GM19452 (cell line): ENCODE results near the gene ATP5MG.
"Not testable (repeated sequence)": the region's sequence is repeated elsewhere in the genome, so short reads cannot be mapped to it uniquely, and the experiment has no call there.

Source experiments
- ATAC-seq: cut with Tn5 transposase; IDR thresholded peaks from one replicate; pipeline ENCODE4 v1.9.1; 2021; ENCODE audit not compliant: unreplicated experiment

ATP5MG gene, protein sequence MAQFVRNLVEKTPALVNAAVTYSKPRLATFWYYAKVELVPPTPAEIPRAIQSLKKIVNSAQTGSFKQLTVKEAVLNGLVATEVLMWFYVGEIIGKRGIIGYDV

DNA sequence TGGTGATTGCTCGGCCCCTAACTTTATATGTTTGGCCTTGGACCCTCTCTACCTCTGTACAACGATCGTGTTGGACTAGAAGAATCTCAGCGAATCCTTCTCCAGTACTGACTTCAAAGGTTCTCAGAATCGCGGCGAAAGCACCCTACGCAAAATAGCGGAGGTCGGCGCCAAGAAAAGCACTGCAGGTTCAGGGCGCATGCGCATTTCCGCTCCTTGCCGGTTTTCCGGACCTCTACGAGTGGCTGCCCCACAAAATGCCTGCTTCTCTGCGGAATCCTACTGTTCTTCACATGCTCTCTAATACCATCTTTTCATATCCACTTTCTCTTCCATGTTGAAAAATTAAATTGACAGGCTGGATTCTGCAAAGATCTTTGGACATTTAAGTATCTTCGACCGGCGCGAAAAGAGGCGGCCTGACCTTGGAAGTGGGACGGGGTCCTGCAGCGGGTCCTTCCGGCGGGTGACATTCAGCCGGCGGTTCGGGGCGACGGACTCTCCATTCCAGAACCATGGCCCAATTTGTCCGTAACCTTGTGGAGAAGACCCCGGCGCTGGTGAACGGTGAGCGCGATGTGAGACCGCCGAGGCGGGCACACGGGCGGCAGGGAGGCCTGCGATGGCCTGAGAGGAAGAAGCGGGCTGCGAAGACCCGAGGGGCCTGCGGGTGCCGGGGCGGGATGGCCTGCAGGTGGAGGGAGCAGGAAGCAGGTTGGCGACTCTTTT lies at the start of gene ATP5MG:
Gene ATP5MG (plus strand): TSS at position 456 of the 729 bp plus-strand sequence. CDS start 60 bp downstream, at position 516.
- peak; percentile 60 for ATAC-seq

DNA sequence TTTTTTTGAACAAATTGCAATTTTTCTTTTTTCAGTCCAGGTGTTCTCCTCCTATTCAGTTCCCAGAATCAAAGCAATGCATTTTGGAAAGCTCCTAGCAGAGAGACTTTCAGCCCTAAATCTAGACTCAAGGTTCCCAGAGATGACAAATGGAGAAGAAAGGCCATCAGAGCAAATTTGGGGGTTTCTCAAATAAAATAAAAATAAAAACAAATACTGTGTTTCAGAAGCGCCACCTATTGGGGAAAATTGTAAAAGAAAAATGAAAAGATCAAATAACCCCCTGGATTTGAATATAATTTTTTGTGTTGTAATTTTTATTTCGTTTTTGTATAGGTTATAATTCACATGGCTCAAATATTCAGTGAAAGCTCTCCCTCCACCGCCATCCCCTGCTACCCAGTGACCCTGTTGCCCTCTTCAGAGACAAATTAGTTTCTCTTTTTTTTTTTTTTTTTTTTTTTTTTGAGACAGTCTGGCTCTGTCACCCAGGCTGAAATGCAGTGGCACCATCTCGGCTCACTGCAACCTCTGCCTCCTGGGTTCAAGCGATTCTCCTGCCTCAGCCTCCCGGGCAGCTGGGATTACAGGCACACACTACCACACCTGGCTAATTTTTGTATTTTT lies 48.2 kb upstream of the ATP5MG start:
- ATAC-seq: no peak

DNA sequence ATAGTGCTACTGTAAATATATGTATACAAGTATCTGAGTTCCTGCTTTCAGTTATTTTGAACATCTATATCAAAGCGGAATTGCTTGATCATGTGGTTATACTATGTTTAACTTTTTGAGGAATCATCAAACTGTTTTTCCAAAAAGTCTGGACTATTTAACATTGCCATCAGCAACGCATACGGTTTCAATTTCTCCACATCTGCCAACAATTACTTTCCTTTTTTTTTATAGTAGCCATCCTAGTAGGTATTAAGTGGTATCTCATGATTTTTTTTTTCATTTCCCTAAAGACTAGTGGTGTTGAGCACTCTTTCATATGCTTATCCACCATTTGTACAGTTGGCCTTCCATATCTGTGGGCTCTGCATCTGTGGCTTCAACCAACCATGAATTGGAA lies 43.3 kb upstream of the ATP5MG start:
- ATAC-seq: no peak

DNA sequence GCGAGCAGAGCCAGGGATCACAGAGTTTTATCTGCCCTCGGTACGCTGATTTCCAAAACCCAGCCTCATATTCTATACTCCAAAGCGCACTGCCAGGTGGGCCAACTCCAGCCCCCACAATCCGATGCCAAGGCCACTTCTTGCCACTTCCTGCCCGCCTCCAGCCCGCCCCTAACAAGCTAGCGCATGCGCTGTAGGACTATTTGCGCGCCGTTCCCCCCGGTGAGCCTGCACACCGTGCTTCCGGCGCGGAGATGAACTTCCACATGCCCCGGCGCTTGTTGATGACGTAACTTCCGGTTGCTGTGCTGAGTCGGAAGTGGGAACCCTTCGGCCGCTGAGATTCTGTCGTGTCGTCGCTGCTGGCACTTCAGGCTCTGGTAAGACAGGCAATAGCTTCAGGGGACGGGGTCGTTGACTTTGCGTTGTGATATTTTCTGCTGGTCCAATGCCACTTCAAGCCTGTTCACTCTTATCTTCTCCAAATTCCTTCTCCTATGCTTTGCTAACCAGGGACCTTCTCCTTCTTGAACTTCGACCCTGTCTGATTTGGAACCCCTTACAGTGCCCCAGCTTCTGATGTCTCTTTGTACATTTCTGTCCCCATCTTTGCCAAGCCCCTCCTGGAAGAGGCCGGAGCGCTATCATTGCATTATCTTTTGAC lies 42.0 kb upstream of the ATP5MG start, which contains the start of gene UBE4A:
Gene UBE4A (plus strand): TSS at position 306 of the 664 bp plus-strand sequence. CDS start 5,481 bp downstream, outside the sequence.
- ATAC-seq: peak; percentile 77

DNA sequence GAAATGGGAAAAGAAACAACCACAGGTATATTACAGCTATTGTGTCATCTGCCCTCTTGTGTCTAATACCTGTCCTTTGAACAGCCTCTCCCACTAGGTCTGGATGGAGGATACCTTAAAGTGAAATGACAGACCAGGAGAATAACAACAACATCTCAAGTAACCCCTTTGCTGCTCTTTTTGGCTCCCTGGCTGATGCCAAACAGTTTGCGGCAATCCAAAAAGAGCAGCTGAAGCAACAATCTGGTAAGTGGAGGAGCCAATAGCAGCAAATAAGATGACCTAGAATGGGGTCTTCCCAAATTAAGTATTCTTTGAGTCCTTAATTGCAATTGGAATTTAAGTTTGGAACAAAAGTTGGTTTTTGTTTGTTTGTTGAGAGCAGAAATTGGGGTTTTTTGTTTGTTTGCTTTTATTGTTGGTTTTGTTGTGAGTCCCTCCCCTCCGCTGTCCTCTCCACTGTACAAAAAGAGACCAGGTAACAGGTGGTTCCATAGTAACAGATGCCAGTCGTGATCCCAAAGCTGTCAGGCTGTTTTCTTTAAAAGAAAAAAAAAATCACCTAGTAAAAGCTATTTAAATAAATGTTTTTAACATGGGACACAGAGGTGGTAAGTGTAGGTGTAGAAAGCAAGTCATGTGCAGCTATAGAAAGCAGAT lies 36.3 kb upstream of the ATP5MG start:
- ATAC-seq: no peak

DNA sequence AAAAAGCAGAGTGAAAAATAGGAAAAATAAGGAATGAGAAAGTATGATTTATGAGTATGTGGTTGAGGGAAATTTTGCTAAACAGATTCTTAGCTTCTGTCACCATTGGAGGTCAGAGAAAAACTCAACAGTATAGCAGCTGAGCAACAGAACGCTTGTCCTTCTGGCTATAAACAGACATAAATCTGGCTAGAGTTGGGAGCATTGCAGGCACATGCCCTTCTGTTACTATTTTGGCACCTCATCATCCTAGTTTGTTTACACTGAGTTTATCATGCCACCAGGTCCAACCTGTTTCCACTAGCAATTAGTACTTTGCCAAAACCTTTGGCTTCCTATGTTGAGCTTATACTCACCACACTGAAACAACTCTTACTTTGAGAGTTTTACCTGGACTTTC lies 35.1 kb upstream of the ATP5MG start:
- no peak for ATAC-seq

DNA sequence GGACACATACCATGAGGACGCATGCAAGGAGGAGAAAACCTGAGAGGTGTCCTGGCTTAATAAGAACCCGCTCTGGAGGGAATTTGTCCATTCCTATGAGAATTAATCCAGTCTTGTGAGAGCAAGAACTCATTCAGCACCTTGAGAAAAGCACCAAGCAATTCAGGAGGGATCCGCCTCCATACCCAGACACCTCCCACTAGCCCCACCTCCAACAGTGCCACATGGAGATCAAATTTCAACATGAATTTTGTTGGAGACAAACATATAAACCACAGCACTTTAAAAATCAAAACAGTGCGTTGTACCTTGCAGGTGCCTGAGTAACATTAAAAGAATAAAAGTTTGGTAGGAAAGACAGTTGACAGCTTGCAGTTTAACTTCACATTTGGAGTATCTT lies 30.6 kb upstream of the ATP5MG start:
- ATAC-seq: no peak

DNA sequence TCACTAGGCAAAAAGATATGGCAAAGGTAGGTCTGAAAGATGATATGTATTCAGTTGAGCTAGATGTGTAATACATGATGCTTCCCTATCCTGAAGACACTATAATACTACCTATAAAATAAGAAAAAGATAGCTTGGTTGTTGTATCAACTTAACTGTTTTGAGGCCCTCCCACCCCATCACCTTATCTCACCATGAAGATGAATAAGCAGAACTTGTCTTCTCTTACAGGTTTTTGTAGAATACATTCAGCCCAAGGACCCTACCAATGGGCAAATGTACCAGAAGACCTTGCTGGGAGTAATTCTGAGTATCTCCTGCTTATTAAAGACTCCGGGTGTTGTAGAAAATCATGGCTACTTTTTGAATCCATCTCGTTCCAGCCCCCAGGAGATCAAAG lies 28.1 kb upstream of the ATP5MG start:
- ATAC-seq: no peak

DNA sequence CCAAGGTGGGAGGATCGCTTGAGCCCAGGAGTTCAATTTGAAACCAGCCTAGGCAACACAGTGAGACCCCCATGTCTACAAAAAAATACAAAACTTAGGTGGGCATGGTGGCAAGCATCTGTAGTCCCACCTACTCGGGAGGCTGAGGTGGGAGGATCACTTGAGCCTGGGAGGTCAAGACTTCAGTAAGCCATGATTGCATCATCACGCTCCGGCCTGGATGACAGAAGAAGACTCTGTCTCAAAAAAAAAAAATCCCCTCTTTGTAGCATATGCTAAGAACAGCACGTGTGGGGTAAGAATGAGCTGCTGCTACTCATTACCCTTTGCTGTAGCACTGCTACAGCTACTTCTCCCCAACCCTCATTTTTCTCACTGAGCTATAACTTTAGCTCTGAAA lies 27.5 kb upstream of the ATP5MG start:
- ATAC-seq: no peak

DNA sequence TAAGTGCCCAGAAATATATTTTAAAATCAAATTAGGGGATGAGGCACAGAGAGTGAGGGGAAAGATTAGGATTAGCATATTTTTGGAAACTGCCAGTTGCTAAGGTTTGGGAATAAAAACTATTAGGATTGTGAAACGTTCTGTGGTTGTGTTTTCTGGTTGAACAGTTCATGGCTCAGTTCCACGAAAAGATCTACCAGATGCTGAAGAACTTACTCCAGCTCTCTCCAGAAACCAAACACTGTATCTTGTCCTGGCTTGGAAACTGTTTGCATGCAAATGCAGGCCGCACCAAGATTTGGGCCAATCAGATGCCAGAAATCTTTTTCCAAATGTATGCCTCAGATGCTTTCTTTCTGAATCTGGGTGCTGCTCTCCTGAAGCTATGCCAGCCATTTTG lies 26.7 kb upstream of the ATP5MG start:
- no peak for ATAC-seq

DNA sequence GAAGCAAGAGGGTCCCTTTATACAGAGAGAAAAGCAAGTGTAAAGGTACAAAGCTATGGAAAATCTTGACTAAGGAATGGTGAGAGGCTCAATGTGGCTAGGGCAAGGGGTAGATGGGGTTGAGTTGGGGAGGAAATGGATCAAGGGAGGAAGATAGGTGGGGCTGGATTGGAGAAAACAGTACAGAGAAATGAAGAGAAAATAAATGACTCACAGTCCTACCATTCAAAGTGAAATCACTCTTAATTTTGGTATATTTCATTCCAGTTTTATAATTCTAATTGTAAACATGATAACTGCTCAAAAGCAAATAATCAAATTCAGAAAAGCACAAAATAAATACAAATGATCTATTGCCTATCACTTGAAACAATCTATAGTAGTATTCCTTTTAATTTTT lies 25.4 kb upstream of the ATP5MG start:
- ATAC-seq: no peak

DNA sequence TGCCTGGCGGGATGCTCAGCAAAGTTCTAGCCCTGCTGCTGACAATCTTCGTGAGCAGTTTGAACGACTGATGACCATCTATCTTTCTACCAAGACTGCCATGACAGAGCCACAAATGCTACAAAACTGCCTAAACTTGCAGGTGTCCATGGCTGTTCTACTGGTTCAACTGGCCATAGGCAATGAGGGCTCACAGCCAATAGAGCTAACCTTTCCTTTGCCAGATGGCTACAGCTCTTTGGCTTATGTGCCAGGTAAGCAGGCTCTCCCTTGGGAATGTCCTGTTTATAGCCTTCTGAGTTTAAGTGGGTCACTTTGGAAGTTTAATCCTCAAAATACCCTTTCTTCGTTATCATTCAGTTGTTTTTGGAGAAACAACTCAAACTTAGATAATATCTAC lies 21.9 kb upstream of the ATP5MG start:
- ATAC-seq: no peak

DNA sequence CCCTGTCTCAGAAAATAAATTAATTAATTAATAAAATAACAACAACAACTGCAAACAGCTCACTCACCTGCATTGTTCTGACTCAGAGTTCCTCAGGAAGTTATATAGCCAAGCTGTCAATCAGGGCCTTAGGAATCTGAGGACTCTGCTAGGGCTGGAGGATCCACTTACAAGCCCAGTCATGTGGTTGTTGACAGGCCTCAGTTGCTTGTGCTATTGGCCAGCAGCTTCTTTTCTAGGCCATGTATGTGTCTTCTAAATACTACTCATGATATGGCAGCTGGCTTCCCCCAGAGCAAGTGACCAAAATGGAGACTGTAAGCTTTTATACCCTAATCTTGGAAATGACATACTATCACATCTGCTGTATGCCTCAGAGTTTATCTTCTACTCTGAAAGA lies 20.8 kb upstream of the ATP5MG start:
- no peak for ATAC-seq

DNA sequence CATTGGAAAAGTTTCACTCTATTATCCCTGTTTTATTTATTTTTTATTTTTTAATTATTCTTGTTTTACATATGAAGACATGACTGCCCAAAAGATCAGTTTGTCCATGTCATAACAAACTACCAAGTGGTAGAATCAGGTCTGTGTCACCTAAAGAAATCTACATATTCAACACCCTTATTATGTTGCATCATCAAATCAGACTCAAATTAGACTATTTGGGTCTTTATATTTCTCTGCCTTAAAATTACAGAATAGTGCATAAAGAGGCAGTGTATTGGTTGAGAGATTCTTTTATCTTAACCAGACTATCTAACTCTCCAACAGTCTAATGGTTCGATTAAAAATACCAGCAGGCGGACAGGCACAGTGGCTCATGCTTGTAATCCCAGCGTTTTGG lies 18.5 kb upstream of the ATP5MG start:
- ATAC-seq: no peak

DNA sequence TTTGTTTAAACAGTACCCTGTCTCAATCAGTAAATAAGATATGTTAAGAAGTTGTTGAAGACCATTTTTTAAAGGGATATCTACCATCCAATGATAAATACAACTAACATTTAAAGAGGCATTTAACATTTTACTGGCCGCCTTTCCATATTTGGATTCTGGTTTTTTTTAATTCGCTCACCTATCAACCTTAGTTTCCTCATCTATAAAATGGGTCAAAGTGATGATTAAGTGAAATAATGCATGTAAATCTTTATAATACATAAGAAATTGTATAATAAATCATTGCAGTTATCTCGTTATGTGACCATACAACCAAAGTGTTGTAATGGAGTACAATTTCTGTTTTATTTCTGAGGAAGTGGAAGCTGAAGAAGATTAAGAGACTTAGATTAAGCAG lies 17.7 kb upstream of the ATP5MG start:
- no peak for ATAC-seq

DNA sequence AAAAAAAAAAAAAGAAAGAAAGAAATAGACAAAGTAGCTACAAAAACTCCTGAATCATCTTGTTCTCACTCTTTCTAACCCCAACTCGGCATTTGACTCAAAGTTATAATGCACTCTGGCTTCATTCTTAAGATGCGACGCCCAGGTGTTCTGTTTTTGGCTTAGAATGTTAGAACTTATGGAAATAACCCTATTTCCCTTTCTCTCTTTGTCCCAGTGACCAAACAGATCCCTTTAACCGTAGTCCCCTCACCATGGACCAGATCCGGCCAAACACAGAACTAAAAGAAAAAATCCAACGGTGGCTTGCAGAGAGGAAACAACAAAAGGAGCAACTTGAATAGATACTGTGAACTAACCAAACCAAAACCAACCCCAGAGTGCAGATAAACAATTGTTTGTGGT lies 5.3 kb upstream of the ATP5MG start:
- ATAC-seq: no peak

DNA sequence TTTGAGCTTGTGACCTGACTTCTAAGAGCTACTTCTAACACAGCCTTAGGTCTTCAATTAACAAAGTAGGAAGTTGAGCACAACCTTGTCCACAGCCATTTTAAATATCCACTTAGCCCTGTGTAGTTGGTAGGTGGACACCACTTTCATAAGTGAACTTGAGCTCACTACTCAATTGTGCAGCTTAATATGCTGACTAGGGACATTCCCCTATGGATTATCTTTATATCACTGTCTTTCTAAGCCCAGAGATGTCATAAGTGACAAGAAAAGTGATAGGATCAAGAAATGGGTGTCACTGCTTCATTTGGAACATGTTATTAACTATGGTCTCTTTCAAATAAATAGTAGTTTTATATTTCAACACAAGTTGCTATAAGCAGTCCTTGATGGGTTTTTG lies 4.0 kb upstream of the ATP5MG start:
- ATAC-seq: no peak

DNA sequence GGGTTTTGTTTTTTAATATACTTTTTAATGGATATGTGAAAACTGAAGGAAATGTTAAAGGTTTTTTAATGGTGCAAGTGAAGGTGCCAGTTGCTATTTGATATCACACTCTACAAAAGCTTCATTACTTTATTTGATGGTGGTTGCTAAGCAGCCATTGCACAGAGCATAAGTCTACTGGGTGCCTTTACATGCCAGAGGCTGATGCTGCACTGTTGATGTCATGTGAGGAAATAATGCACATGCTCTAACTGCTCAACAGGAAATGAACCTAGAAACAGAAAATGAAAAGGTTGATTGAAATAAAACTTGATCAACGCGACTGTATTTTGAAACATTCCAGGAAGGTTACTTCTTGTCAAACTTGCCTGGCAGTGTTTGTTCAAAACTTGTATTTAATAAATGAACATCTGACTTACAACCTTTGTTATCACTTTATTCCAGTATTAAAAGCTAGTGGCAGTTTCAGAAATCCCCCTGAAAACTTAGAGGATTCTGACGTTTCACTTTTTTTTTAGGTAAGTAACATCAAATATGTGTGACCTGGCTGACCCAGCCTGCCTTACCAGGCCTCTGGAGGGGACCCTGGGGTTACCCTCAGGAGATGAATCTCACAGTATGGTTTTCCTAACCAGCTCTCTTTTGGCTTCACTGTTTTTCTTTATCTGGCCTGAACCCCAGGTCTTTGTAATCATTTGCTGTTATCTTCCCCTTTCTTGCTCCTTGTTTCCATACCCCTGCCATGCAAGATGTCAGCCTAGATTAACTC lies 2.4 kb upstream of the ATP5MG start:
- no peak for ATAC-seq

DNA sequence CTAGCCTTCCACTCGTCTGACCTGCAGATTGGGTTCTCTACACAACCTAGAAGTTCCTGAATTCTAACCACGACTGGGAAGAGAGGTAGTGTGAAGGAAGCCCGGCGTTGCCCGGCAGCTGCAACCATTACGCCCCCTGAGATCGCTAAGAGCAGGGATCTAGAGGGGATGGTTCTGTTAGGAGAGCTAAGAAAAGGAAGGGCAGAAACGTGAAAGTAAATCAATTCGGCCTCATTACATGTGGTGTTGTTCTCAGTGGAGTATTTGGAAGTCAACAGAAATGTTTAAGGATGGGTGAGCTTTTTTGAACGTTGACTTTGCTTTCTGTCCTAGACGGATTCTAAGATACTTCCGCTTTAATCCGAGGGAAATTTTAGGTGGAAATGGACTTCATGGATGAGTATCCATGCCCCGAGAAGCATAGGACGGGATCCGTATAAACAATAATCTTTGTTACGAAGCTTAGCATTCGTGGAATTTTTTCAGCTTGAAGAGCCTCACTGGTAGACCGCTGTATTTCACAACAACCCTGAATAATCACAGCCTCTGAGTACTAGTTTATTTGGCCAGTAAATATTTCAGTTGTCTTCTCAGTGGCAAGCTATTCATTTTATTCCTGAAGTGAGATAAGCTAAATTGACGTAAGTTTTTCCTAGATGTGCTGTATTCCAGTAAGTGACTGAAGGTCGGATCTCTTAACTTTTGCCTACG lies 629 bp downstream of the ATP5MG start:
- peak; percentile 8 for ATAC-seq

DNA sequence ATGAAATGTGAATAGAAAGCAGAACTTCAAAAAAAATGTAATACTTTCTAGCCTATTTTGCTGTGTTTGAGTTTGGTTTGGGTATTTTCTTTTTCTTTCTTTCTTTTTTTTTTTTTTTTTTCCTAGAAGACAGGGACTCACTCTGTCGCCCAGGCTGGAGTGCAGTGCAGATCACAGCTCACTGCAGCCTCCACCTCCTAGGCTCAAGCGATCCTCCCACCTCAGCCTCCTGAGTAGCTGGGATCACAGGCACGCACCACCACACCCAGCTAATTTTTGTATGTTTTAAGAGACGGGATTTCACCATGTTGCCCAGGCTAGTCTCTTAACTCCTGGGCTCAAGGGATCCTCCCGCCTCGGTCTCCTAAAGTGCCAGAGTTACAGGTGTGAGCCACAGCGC lies 1.2 kb downstream of the ATP5MG start:
- not testable (repeated sequence) for ATAC-seq
